ENCODE data around the gene ALDH3B1. TPM values are rescaled to one million over a fixed set of nuclear protein-coding genes. Genes with fewer than 3 reads are reported as not detected.

ALDH3B1 gene
- total RNA-seq, 1 donor from 2014 or later, result 42.8 TPM

DNA sequence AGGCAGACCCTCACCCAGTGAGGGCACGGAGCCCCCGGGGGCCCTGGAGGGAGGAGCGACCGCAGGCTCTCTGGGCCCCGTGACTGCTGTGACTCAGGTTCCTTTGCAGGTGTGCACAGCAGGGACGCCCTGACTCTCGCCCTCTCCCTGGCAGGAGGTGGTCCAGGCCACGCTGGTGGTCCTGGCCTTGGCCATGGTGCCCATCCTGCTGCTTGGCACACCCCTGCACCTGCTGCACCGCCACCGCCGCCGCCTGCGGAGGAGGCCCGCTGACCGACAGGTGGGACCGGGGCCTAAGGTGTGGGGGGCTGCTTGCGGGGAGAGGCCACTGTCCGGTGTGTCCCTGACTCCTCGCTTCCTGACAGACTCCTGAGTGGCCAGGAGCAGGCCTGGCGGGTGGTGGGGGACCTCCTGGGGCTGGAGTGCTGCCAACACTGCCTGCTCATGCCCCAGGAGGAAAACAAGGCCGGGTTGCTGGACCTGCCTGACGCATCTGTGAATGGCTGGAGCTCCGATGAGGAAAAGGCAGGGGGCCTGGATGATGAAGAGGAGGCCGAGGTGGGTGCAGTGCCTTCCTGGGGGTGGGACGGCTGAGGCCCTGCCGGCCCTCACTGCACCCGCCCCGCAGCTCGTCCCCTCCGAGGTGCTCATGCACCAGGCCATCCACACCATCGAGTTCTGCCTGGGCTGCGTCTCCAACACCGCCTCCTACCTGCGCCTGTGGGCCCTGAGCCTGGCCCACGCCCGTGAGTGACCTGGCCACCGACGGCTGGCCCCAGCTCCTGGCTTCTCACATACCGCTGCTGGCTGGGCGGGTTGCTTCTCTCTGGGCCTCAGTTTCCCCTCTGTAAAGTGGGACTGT lies 39.6 kb downstream of the ALDH3B1 start:
- DNase-seq (ENCODE audit: low spot score in 2 of 2), result peak in 1 of 2 donors; percentile 62
- TF ChIP-seq, protein P1, sequence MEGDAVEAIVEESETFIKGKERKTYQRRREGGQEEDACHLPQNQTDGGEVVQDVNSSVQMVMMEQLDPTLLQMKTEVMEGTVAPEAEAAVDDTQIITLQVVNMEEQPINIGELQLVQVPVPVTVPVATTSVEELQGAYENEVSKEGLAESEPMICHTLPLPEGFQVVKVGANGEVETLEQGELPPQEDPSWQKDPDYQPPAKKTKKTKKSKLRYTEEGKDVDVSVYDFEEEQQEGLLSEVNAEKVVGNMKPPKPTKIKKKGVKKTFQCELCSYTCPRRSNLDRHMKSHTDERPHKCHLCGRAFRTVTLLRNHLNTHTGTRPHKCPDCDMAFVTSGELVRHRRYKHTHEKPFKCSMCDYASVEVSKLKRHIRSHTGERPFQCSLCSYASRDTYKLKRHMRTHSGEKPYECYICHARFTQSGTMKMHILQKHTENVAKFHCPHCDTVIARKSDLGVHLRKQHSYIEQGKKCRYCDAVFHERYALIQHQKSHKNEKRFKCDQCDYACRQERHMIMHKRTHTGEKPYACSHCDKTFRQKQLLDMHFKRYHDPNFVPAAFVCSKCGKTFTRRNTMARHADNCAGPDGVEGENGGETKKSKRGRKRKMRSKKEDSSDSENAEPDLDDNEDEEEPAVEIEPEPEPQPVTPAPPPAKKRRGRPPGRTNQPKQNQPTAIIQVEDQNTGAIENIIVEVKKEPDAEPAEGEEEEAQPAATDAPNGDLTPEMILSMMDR (IDR thresholded peaks at IDR 0.05), result no peak
- no peak overlapping the region for H3K4me3 ChIP-seq
- intact Hi-C loops (cut with DNase I), result no loop called here
- H3K27me3 ChIP-seq, result no peaks in the 10 kb centered on the region
- H3K27ac ChIP-seq, result no peak overlapping the region
- no peaks in the 10 kb centered on the region for H3K9me3 ChIP-seq
- H3K4me1 ChIP-seq, result no peaks in the 10 kb centered on the region
- peaks cover 60 to 69% of the 10 kb centered on the region in 2 donors for H3K36me3 ChIP-seq

DNA sequence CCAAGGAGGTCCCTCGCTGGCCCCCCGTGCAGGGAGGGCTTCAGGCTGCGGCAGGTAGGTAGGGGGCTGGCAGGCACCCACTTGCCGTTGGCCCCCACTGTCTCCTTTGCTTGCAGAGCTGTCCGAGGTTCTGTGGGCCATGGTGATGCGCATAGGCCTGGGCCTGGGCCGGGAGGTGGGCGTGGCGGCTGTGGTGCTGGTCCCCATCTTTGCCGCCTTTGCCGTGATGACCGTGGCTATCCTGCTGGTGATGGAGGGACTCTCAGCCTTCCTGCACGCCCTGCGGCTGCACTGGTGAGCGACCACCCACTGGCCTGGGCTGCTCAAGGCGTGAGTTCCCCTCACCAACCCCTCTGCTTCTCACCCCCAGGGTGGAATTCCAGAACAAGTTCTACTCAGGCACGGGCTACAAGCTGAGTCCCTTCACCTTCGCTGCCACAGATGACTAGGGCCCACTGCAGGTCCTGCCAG lies 40.3 kb downstream of the ALDH3B1 start:
- Histone ChIP-seq H3K4me1 (no peaks in the 10 kb centered on the region), H3K4me3 (no peak overlapping the region), H3K9me3 (no peaks in the 10 kb centered on the region), H3K36me3 (peaks cover 56 to 64% of the 10 kb centered on the region in 2 donors), H3K27ac (no peak overlapping the region), H3K27me3 (no peaks in the 10 kb centered on the region)
- DNase-seq (ENCODE audit: low spot score in 2 of 2), result no peak
- TF ChIP-seq, protein P1 (IDR thresholded peaks at IDR 0.05), result no peak
- intact Hi-C loops (cut with DNase I), result no loop called here

DNA sequence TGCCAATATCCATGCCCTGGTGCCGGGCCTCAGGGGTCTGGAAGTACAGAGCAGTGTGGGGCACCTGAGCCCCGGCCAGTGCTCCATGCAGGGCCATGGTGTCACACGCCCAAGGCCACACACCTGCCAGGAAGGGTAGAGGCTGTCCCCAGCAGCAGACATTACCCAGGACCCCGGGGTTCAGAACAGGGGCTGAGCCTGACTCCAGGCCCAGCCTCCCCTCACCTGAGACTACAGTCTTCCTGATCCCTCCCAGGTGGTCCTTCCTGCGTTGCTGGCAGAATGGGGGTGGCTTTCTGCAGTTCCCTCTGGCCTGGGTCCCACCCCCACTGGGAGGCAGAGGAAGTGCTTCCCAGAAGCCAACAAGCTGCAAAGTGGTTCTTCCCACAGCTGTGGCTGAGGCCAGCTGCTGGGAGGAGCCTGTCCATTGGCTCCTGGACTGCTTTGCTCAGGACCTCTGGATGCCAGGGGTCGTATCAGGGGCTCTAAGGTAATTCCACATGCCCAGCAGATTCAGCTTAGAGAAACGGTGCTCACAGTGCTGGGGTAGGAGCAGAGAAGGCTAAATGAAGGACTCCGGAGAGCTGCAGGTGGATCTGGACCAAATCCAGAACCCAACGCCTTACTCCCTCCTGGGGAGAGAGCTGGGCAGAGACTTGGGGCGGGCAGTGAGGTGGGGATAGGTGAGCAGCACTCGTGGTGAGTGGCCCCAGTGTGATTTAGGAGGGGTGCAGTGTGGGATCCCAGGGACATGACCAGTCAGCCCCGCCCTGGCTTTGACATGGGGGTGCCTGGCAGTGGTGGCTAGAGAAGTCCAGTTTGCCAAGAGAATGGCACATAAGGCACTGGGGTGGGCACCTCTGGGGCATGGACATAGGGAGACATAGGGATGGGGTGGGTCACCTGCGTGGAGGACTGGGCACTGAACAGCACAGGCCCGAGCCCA lies 41.3 kb downstream of the ALDH3B1 start:
- no peaks in the 10 kb centered on the region for H3K27me3 ChIP-seq
- H3K9me3 ChIP-seq, result no peaks in the 10 kb centered on the region
- DNase-seq (ENCODE audit: low spot score in 2 of 2), result no peak
- TF ChIP-seq, protein P1 (IDR thresholded peaks at IDR 0.05), result no peak
- intact Hi-C loops (cut with DNase I), result no loop called here
- H3K36me3 ChIP-seq, result peaks cover 49 to 58% of the 10 kb centered on the region in 2 donors
- H3K27ac ChIP-seq, result no peak overlapping the region
- no peaks in the 10 kb centered on the region for H3K4me1 ChIP-seq
- H3K4me3 ChIP-seq, result no peak overlapping the region

GRCh38 chr11:68052137-68052873 lies 42.2 kb downstream of the ALDH3B1 start:
- H3K4me3 ChIP-seq, result no peak overlapping the region
- H3K27ac ChIP-seq, result no peak overlapping the region
- TF ChIP-seq, protein P1 (IDR thresholded peaks at IDR 0.05), result no peak
- H3K36me3 ChIP-seq, result peaks cover 49 to 54% of the 10 kb centered on the region in 2 donors
- H3K9me3 ChIP-seq, result no peaks in the 10 kb centered on the region
- no peaks in the 10 kb centered on the region for H3K4me1 ChIP-seq
- intact Hi-C loops (cut with DNase I), result no loop called here
- no peak for DNase-seq (ENCODE audit: low spot score in 2 of 2)
- no peaks in the 10 kb centered on the region for H3K27me3 ChIP-seq

DNA sequence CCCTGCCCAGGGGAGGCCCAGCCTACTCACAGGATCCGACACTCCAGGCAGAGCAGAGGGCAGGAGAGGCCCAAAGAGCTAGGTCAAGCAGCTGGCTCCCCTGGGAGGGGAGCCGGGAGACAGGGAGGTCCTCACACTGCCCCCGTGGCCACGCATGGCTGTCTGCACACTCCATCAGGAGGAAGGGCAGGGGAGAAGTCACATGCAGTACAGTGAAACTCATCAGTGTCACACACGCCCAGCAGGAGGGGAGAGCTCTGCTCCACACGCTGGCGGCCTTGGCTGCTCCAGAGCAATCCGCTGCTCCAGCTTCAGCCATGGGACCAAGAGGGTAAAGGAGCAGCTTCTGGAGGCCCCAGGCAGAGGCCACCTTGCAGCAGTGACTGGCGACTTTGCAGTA lies 43.0 kb downstream of the ALDH3B1 start:
- intact Hi-C loops (cut with DNase I), result no loop called here
- H3K36me3 ChIP-seq, result peaks cover 44 to 50% of the 10 kb centered on the region in 2 donors
- no peaks in the 10 kb centered on the region for H3K4me1 ChIP-seq
- no peak overlapping the region for H3K27ac ChIP-seq
- H3K4me3 ChIP-seq, result no peak overlapping the region
- no peaks in the 10 kb centered on the region for H3K9me3 ChIP-seq
- H3K27me3 ChIP-seq, result no peaks in the 10 kb centered on the region
- no peak for DNase-seq (ENCODE audit: low spot score in 2 of 2)
- TF ChIP-seq, protein P1 (IDR thresholded peaks at IDR 0.05), result no peak
